H1 (cell line): ENCODE data around the gene CPNE4. TPM values are rescaled to one million over a fixed set of nuclear protein-coding genes. Genes with fewer than 3 reads are reported as not detected.

Experiments
- CTCF ChIA-PET: fragments of 300-600 bp; sonication (Branson Sonifier 250); formaldehyde crosslinking; loops from one replicate; lab custom pipeline; 2021; ENCODE audit not compliant: partially characterized antibody; lab: Charles Lee
- POLR2A ChIA-PET: fragments of 300-600 bp; sonication (Branson Sonifier 250); formaldehyde crosslinking; loops from one replicate; lab custom pipeline; 2021; ENCODE audit warnings: inconsistent platforms; ENCODE audit not compliant: partially characterized antibody; lab: Charles Lee
- DNase-seq, 2 experiments: peaks; one replicate each; pipeline versions ENCODE4 v3.0.0 to v3.0.0-alpha.2; 2010 to 2022; ENCODE audit warnings: low spot score in 2 of 2, low read depth in 1 of 2, mixed read lengths in 1 of 2
- FAIRE-seq: peaks from 2 replicates; lab custom pipeline; 2011; peaks lifted over from hg19 to GRCh38; lab: Jason Lieb, UNC
- H2AFZ ChIP-seq: 2 replicates; pipeline ENCODE4 v1.8.1; 2012; ENCODE audit warnings: low read length, inconsistent platforms
- H2AK5ac ChIP-seq: 2 replicates; pipeline ENCODE4 v1.6.1; 2013; ENCODE audit warnings: low read depth, low read length
- H2BK120ac ChIP-seq: replicated peaks from 2 replicates; pipeline ENCODE3; 2013; ENCODE audit warnings: low read depth, low read length, inconsistent platforms
- H2BK12ac ChIP-seq: 2 replicates; pipeline ENCODE4 v1.6.1; 2013; ENCODE audit warnings: low read depth, low read length
- H2BK15ac ChIP-seq: 2 replicates; pipeline ENCODE4 v1.6.1; 2013; ENCODE audit warnings: low read length
- H2BK20ac ChIP-seq: 2 replicates; pipeline ENCODE4 v1.6.1; 2013; ENCODE audit warnings: low read length
- H2BK5ac ChIP-seq: 2 replicates; pipeline ENCODE4 v1.6.1; 2013; ENCODE audit warnings: low read depth, low read length
- H3K14ac ChIP-seq: 2 replicates; pipeline ENCODE4 v1.6.1; 2013; ENCODE audit warnings: inconsistent platforms; ENCODE audit not compliant: insufficient read length
- H3K18ac ChIP-seq: 2 replicates; pipeline ENCODE4 v1.6.1; 2013; ENCODE audit warnings: low read length; ENCODE audit errors: extremely low read depth
- H3K23ac ChIP-seq: 2 replicates; pipeline ENCODE4 v1.6.1; 2013; ENCODE audit warnings: inconsistent platforms; ENCODE audit not compliant: insufficient read length
- H3K23me2 ChIP-seq: 2 replicates; pipeline ENCODE4 v1.6.1; 2013; ENCODE audit warnings: low read depth, low read length
- H3K27ac ChIP-seq: 2 replicates; pipeline ENCODE4 v1.6.1; 2011; ENCODE audit warnings: low read depth, low read length, inconsistent platforms
- H3K27me3 ChIP-seq, 4 experiments: replicated peaks in 1 of 4; 1 replicate in 1 of 4; 2 replicates in 3 of 4; pipeline versions ENCODE4 v1.6.1 to v1.8.1; 2011 to 2013; ENCODE audit warnings: low read length in 3 of 4, mild to moderate bottlenecking in 3 of 4, inconsistent platforms in 2 of 4, mixed read lengths in 2 of 4, moderate library complexity in 1 of 4; ENCODE audit not compliant: control insufficient read depth in 3 of 4, insufficient read depth in 3 of 4; ENCODE audit errors: extremely low read depth in 1 of 4
- H3K36me3 ChIP-seq, 4 experiments: 2 replicates each; pipeline versions ENCODE4 v1.6.1 to v1.8.1; 2011 to 2013; ENCODE audit warnings: mild to moderate bottlenecking in 4 of 4, low read length in 3 of 4, moderate library complexity in 2 of 4, control low read depth in 1 of 4, inconsistent platforms in 1 of 4; ENCODE audit not compliant: insufficient read depth in 4 of 4, control insufficient read depth in 2 of 4
- H3K4ac ChIP-seq: replicated peaks from 2 replicates; pipeline ENCODE3; 2013; ENCODE audit warnings: low read length, low read depth, mixed read lengths, inconsistent platforms; ENCODE audit not compliant: insufficient read length
- H3K4me1 ChIP-seq, 4 experiments: replicated peaks in 1 of 4; 1 replicate in 1 of 4; 2 replicates in 3 of 4; pipeline versions ENCODE4 v1.6.1 to v1.8.1; 2011 to 2013; ENCODE audit warnings: low read length in 3 of 4, inconsistent platforms in 2 of 4, mixed read lengths in 1 of 4; ENCODE audit not compliant: insufficient read depth in 4 of 4, control insufficient read depth in 3 of 4
- H3K4me2 ChIP-seq, 2 experiments: 2 replicates each; pipeline versions ENCODE4 v1.6.1 to v1.8.1; 2011 to 2013; ENCODE audit warnings: low read depth in 2 of 2, low read length in 2 of 2, control low read depth in 1 of 2, inconsistent platforms in 1 of 2, mild to moderate bottlenecking in 1 of 2; ENCODE audit not compliant: insufficient read depth in 1 of 2
- H3K4me3 ChIP-seq, 4 experiments: fragments of 200-600, 300-600 bp in 1 of 4; sonication (generic), shearing (Covaris generic), sonication (Bioruptor Twin) in 1 of 4; 2 replicates each; pipeline versions ENCODE4 v1.5.1 to v1.8.1; 2011 to 2016; ENCODE audit warnings: low read length in 4 of 4, low read depth in 3 of 4, control low read depth in 2 of 4, inconsistent platforms in 2 of 4, mild to moderate bottlenecking in 2 of 4, mixed read lengths in 1 of 4, moderate library complexity in 1 of 4; ENCODE audit not compliant: insufficient read depth in 2 of 4; ENCODE audit errors: extremely low read depth in 1 of 4
- H3K56ac ChIP-seq: replicated peaks from 2 replicates; pipeline ENCODE3; 2013; ENCODE audit warnings: low read depth, mild to moderate bottlenecking, mixed read lengths, low read length, inconsistent platforms; ENCODE audit not compliant: insufficient read length
- H3K79me1 ChIP-seq: 2 replicates; pipeline ENCODE4 v1.6.1; 2013; ENCODE audit warnings: low read depth, low read length, control low read depth
- H3K79me2 ChIP-seq, 2 experiments: 2 replicates each; pipeline versions ENCODE4 v1.6.1 to v1.8.1; 2012 to 2013; ENCODE audit warnings: low read length in 2 of 2, mild to moderate bottlenecking in 2 of 2, inconsistent platforms in 1 of 2; ENCODE audit not compliant: insufficient read depth in 2 of 2, control insufficient read depth in 1 of 2
- H3K9ac ChIP-seq, 4 experiments: replicated peaks in 1 of 4; 1 replicate in 1 of 4; 2 replicates in 3 of 4; pipeline versions ENCODE4 v1.6.1 to v1.8.1; 2011 to 2013; ENCODE audit warnings: low read depth in 3 of 4, low read length in 3 of 4, control low read depth in 2 of 4, mild to moderate bottlenecking in 2 of 4, moderate library complexity in 2 of 4, inconsistent platforms in 1 of 4; ENCODE audit errors: extremely low read depth in 1 of 4
- H3K9me3 ChIP-seq, 2 experiments: 2 replicates each; pipeline versions ENCODE4 v1.6.1 to v1.8.1; 2012 to 2013; ENCODE audit warnings: mild to moderate bottlenecking in 2 of 2, moderate library complexity in 2 of 2, control low read depth in 1 of 2, inconsistent platforms in 1 of 2, low read depth in 1 of 2, low read length in 1 of 2, mixed read lengths in 1 of 2; ENCODE audit not compliant: insufficient read depth in 2 of 2
- H4K20me1 ChIP-seq, 2 experiments: replicated peaks in 1 of 2; 2 replicates each; pipeline versions ENCODE3 to v1.8.1; 2011 to 2013; ENCODE audit warnings: inconsistent platforms in 2 of 2, low read length in 2 of 2, mild to moderate bottlenecking in 1 of 2; ENCODE audit not compliant: insufficient read depth in 2 of 2, control insufficient read depth in 1 of 2
- H4K5ac ChIP-seq: 2 replicates; pipeline ENCODE4 v1.6.1; 2013; ENCODE audit warnings: low read length, low read depth, mixed read lengths, inconsistent platforms; ENCODE audit not compliant: insufficient read length
- H4K8ac ChIP-seq: 2 replicates; pipeline ENCODE4 v1.8.0; 2013; ENCODE audit warnings: mild to moderate bottlenecking, moderate library complexity, low read length, inconsistent platforms; ENCODE audit not compliant: insufficient read depth; ENCODE audit errors: extremely low read depth
- H4K91ac ChIP-seq: replicated peaks from 2 replicates; pipeline ENCODE3; 2013; ENCODE audit warnings: low read length, mixed read lengths, inconsistent platforms; ENCODE audit not compliant: insufficient read length
- E2F6 ChIP-seq: IDR thresholded peaks from 2 replicates; pipeline ENCODE4 v1.6.1; 2012; ENCODE audit warnings: inconsistent platforms
- KDM4A ChIP-seq: IDR thresholded peaks from one replicate; pipeline ENCODE4 v1.7.1; 2012; ENCODE audit warnings: low read depth, mild to moderate bottlenecking, moderate library complexity, low read length, inconsistent platforms; ENCODE audit not compliant: severe bottlenecking
- PHF8 ChIP-seq: fragments of 200-600 bp; sonication (generic); conservative IDR thresholded peaks from 2 replicates; pipeline ENCODE4 v1.7.1; 2012; ENCODE audit warnings: low read depth, mild to moderate bottlenecking, inconsistent platforms, low read length, moderate library complexity
- RNF2 ChIP-seq: fragments of 200-900, 300-1000 bp; sonication (generic); IDR thresholded peaks from 2 replicates; pipeline ENCODE4 v1.7.1; 2016; ENCODE audit warnings: borderline replicate concordance, low read depth, mild to moderate bottlenecking, antibody characterized with exemption, low read length; ENCODE audit not compliant: poor library complexity, severe bottlenecking; ENCODE audit errors: missing control alignments
- RXRA ChIP-seq: IDR thresholded peaks from 2 replicates; pipeline ENCODE4 v1.6.1; 2011; ENCODE audit warnings: low read depth, mild to moderate bottlenecking, low read length, moderate library complexity; ENCODE audit not compliant: insufficient read depth
- SP1 ChIP-seq: IDR thresholded peaks from 2 replicates; pipeline ENCODE4 v1.6.1; 2011; ENCODE audit warnings: low read depth, low read length
- TCF12 ChIP-seq: IDR thresholded peaks from 2 replicates; pipeline ENCODE4 v1.6.1; 2011; ENCODE audit warnings: low read depth, mild to moderate bottlenecking, low read length
- WGBS, 2 experiments: shearing (Covaris generic) in 1 of 2; methylation state at CpG; one replicate each; pipeline versions ENCODE4 v1.1.6 to v1.1.7; 2013 to 2015; ENCODE audit warnings: low lambda C conversion rate in 2 of 2, mixed read lengths in 2 of 2, inconsistent platforms in 1 of 2, low coverage in 1 of 2, missing lambda C conversion rate in 1 of 2; ENCODE audit not compliant: insufficient replicate concordance in 2 of 2, insufficient coverage in 1 of 2, insufficient read length in 1 of 2; ENCODE audit errors: extremely low coverage in 1 of 2, missing lambda C conversion rate in 1 of 2; 5-methylcytosine and 5-hydroxymethylcytosine counted together
- polyA plus RNA-seq, 7 experiments: library from polyadenylated mRNA; depleted of rRNA in 3 of 7; stranded (reverse) in 5 of 7; unstranded in 2 of 7; fragments of >200 nt in 5 of 7; fragments of 200-250 nt in 2 of 7; gene quantifications; 1 replicate in 5 of 7; 2 replicates in 1 of 7; 4 replicates in 1 of 7; pipeline versions ENCODE4 v1.2.1 to v1.2.3, GENCODE V29; 2011 to 2013; ENCODE audit warnings: missing spikeins in 2 of 7, mixed read lengths in 2 of 7
- total RNA-seq: library from RNA; stranded (reverse); fragmentation: NEBNext Ultra II Directional; extraction: Animal tissue kit (Norgen Biotek cat#: 25700); gene quantifications from 2 replicates; pipeline ENCODE4 v1.2.1, GENCODE V29; 2021

The CPNE4 gene
- total and polyA plus RNA-seq, 2 of the 8 experiments (the other 6 are each of a cell fraction or from before 2014, with no cell fraction given) = 0.82 to 3.8 TPM

- no peak overlapping the region for H3K4me3 ChIP-seq
- H2AK5ac ChIP-seq = no peak overlapping the region
- DNase-seq = no peak
- H3K14ac ChIP-seq = no peak overlapping the region
- H4K5ac ChIP-seq = no peak overlapping the region
- H4K91ac ChIP-seq = no peak overlapping the region
- no peak overlapping the region for H4K8ac ChIP-seq
- no peaks in the 10 kb centered on the region for H3K79me1 ChIP-seq
- H3K4me2 ChIP-seq = no peak overlapping the region
- H4K20me1 ChIP-seq = no peaks in the 10 kb centered on the region
- H2BK15ac ChIP-seq = no peak overlapping the region
- H3K27me3 ChIP-seq = peaks cover 0 to 10% (median 6%) of the 10 kb centered on the region in 4 experiments; a peak in 5 of 7 replicates
- H3K27ac ChIP-seq = no peak overlapping the region
- H2BK20ac ChIP-seq = no peak overlapping the region
- no peak overlapping the region for H2BK12ac ChIP-seq
- H3K23me2 ChIP-seq = no peaks in the 10 kb centered on the region
- CTCF ChIA-PET = no interaction called here
- no peaks in the 10 kb centered on the region for H3K36me3 ChIP-seq
- FAIRE-seq = no peak
- no peak overlapping the region for H3K9ac ChIP-seq
- H3K4me1 ChIP-seq = no peaks in the 10 kb centered on the region
- H2AFZ ChIP-seq = no peak overlapping the region
- H2BK120ac ChIP-seq = no peak overlapping the region
- H3K23ac ChIP-seq = no peak overlapping the region
- H2BK5ac ChIP-seq = no peak overlapping the region
- POLR2A ChIA-PET = no interaction called here
- H3K79me2 ChIP-seq = no peaks in the 10 kb centered on the region
- H3K18ac ChIP-seq = no peak overlapping the region
- WGBS, 2 experiments = 88% methylated on average over 1 of the region's 1 CpG; no CpG with 5 or more reads in 1 of the 2 experiments
- no peak overlapping the region for H3K4ac ChIP-seq
- H3K9me3 ChIP-seq = no peaks in the 10 kb centered on the region
- H3K56ac ChIP-seq = no peak overlapping the region
- no peak for TF ChIP-seq E2F6
- no peak for TF ChIP-seq SP1
- TF ChIP-seq KDM4A = no peak
- TF ChIP-seq RXRA = no peak
- no peak for TF ChIP-seq RNF2
- TF ChIP-seq TCF12 = no peak
- TF ChIP-seq PHF8 = no peak
Measured at GRCh38 chr3:132079147-132079546, 44.3 kb upstream of the CPNE4 start.
